ENCODE results near the gene ZFYVE28. TPM values are rescaled to one million over a fixed set of nuclear protein-coding genes. Genes with fewer than 3 reads are reported as not detected.

The ZFYVE28 gene
- total RNA-seq, 4 donors from 2014 or later = 8.5 to 15.0 (median 11.7) TPM

GRCh38 chr4:2356123-2357069 is 62.0 kb downstream of the ZFYVE28 start:
- TF ChIP-seq CTCF (IDR thresholded peaks at IDR 0.05; ENCODE audit: low read depth) = no peak

GRCh38 chr4:2354760-2355159 is 63.7 kb downstream of the ZFYVE28 start:
- no peak for TF ChIP-seq CTCF (IDR thresholded peaks at IDR 0.05; ENCODE audit: low read depth)

- no peak for TF ChIP-seq CTCF (IDR thresholded peaks at IDR 0.05; ENCODE audit: low read depth)
These were observed 64.3 kb downstream of the ZFYVE28 start for GRCh38 chr4:2354118-2354517.

GRCh38 chr4:2353222-2354107 is 65.0 kb downstream of the ZFYVE28 start:
- TF ChIP-seq CTCF (IDR thresholded peaks at IDR 0.05; ENCODE audit: low read depth) = no peak

GRCh38 chr4:2352729-2353221 is 65.7 kb downstream of the ZFYVE28 start:
- TF ChIP-seq CTCF (IDR thresholded peaks at IDR 0.05; ENCODE audit: low read depth) = no peak

GRCh38 chr4:2352171-2352570 is 66.3 kb downstream of the ZFYVE28 start:
- TF ChIP-seq CTCF (IDR thresholded peaks at IDR 0.05; ENCODE audit: low read depth) = no peak

- TF ChIP-seq CTCF (IDR thresholded peaks at IDR 0.05; ENCODE audit: low read depth) = no peak
These were observed 67.5 kb downstream of the ZFYVE28 start for GRCh38 chr4:2350982-2351381.
